ENCODE measurements around the gene C10orf88. TPM values are rescaled to one million over a fixed set of nuclear protein-coding genes. Genes with fewer than 3 reads are reported as not detected.

The C10orf88 gene, protein sequence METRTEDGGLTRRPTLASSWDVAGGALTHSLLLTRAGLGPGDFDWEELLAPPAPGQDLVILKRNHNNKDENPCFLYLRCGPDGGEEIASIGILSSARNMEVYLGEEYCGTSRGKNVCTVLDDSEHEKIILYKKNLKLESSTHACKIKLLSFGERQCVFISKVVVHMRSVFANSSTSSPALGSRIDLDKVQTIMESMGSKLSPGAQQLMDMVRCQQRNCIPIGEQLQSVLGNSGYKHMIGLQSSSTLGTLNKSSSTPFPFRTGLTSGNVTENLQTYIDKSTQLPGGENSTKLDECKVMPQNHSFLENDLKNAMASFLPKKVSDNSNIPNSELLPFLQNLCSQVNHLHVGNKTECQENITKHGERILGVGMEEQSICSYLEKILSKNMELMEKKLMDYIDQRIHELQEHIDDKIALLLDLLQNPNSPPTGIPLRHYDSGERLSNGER
- 10 to 100 TPM; 15.0 to 15.2 TPM for total RNA-seq

DNA sequence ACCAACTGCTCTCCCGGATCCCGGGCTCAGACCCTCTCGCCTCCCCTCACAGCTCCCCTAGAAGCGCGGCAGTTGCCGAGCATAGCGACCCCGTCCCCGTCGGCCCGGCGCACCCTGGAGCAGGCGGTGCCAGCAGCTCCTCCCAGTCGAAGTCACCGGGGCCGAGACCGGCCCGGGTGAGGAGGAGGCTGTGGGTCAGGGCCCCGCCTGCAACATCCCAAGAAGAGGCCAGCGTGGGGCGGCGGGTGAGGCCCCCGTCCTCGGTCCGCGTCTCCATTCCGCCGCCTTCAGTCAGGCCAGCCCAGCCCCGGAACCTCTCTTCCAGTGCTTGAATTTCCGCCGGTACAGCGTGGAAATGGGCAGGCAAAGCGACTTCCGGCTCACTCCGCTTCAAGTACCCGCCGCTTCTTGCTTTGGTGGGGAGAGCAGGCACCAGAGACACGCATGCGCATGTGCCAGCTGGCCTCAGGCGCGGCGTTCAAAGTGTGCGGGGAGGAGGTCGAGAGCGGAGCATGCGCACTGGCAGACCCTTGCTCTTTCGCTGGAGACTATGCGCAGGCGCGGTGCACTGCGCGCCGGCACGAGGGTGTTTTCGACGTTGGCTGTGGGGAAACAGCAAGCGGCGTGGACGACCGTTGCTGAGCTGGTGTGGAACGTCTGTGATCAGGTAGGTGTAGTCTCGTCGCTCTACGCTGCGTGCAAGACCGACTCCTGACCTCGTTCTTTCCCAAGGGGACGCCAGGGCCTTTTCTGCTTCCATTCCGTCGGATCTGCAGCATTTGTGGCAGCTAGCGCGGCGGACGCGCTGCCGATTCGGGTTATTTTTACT is at the start of gene C10orf88:
TSS of gene C10orf88 (minus strand) at position 326 of the 829 bp plus-strand sequence. CDS start at position 277, 49 bp downstream.

DNA sequence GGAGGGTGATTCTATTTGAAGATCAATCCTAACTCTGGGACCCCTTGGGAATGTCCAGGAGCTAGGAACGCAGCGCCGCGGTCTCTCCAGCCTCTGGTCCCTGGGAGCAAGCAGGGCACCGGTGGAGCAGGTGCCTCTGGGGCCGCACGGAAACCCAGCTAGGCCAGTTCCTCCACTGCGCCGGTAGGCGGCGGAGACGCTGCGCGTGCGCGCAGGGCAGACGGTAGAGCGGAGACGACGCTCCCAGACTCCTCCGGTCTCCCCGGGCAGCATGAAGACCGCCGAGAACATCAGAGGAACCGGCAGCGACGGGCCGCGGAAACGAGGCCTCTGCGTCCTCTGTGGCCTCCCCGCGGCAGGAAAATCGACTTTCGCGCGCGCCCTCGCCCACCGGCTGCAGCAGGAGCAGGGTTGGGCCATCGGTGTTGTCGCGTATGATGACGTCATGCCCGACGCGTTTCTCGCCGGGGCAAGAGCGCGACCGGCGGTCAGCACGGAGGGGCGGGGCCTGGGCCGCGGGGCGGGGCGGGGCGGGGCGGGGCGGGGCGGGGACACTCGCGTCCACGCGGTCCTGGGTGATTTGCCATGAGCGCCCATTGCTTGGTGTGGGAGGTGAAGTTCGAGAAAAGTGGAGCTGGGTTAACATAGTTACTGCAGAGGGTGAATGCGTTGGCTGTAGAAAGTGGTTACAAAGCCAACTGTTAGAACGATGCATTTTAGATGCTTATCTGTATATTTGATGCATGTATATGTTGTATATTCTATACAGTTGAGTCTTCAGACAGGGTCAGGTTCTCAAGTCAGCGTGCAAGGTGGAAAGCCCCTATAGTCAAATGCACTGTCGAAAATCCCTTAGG is 26.4 kb upstream of the C10orf88 start, which contains the start of gene PSTK:
TSS of gene PSTK (plus strand) at position 193 of the 857 bp plus-strand sequence. CDS start at position 272, 79 bp downstream.

DNA sequence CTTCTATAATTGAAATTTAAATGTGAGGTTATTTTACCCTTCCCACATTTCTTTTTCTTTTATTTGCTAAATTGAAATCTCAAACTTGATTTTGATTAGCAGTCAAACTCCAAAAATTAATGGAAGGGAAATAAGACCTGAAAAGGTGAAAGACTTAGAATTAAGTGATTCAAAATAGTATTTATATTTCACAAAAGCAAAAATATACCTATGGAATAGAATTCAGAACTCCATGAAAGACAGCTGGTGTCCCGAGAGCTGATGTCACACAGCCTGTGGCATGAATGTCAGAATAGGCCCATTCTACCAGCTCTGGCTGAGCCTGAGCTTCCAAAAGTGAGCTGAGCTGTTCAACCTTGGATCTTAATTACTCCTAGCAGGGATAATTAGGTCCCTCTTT is 43.7 kb downstream of the C10orf88 start, which contains the start of gene FAM24A:
TSS of gene FAM24A (plus strand) at position 301 of the 400 bp plus-strand sequence. CDS start 1,025 bp downstream, outside the sequence.

Other genes with a start within 250 kb of the C10orf88 start
- gene CUZD1, start 108.4 kb downstream of the C10orf88 start, total RNA-seq, result 1 to 10 TPM; 1.8 to 2.0 TPM
- 1 to 10 TPM; 8.5 to 9.1 TPM for gene FAM24B, start 74.6 kb downstream of the C10orf88 start, total RNA-seq
- not detected for gene FAM24A, start 43.6 kb downstream of the C10orf88 start, total RNA-seq
- 1 to 10 TPM; 3.8 to 4.0 TPM for gene PSTK, start 26.2 kb upstream of the C10orf88 start, total RNA-seq
- 10 to 100 TPM; 15.9 to 16.0 TPM for gene IKZF5, start 54.6 kb upstream of the C10orf88 start, total RNA-seq
- 10 to 100 TPM; 19.4 to 20.5 TPM for gene ACADSB, start 54.8 kb upstream of the C10orf88 start, total RNA-seq
- not detected for gene HMX3, start 181.7 kb upstream of the C10orf88 start, total RNA-seq
- gene HMX2, start 193.9 kb upstream of the C10orf88 start, total RNA-seq, result not detected
- gene BUB3, start 200.2 kb upstream of the C10orf88 start, total RNA-seq, result 100 to 1,000 TPM; 211 to 220 TPM

All from activated naive CD4-positive, alpha-beta T cell treated with anti-CD3 and anti-CD28 coated beads, Interleukin-2, amount 10 ng/mL, durations not matched to agents 5 hours and 36 hours (primary cell).